HCEC 1CT (cell line): Measurements from ENCODE around the gene AHCTF1.
"Not testable (repeated sequence)": the region's sequence is repeated elsewhere in the genome, so short reads cannot be mapped to it uniquely, and the experiment has no call there.

Experiments used
- DNase-seq: peaks from one replicate; pipeline ENCODE4 v3.0.0-alpha.2; 2017

Gene AHCTF1

GRCh38 chr1:246916026-246916923 lies 15.5 kb downstream of the AHCTF1 start:
- not testable (repeated sequence) for DNase-seq

DNA sequence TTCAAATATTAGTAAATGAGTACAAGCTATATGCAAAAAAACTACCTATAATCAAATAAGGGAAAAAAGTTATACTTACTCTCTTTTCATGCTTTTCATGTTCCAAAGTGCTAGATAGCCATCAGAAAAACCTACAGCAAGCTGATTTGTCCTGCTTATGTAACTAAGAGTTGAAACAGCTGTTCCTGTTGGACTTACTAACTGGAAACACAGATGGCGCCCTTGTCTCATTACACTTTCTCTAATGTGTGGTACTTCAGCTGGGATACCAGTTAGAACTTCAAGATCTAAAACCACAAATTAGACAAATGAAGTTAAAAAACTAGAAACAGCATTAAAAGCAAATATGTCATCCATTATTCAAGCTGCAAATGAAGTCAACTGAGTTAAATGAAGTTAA lies 24.3 kb downstream of the AHCTF1 start:
- DNase-seq, result peak; percentile 59

DNA sequence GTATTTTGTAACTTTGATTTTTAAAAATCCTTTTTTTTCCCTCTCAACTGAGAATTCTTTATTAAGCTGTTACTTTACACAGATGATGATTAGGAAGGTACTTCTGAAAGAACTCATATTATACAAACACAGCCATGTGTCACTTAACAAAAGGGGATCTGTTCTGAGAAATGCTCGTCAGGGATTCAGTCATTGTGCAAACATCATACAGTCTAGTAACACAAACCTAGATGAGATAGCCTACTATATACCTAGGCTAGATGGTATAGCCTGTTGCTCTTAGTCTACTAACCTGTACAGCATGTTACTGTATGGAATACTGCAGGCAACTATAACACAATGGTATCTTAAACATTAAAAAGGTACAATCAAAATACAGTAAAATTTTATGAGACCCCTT lies 24.9 kb downstream of the AHCTF1 start:
- no peak for DNase-seq

- DNase-seq, result no peak
Observed at GRCh38 chr1:246901874-246902273, 29.9 kb downstream of the AHCTF1 start.

- no peak for DNase-seq
Observed at GRCh38 chr1:246897302-246897701, 34.4 kb downstream of the AHCTF1 start.

GRCh38 chr1:246893191-246893939 lies 38.4 kb downstream of the AHCTF1 start:
- DNase-seq, result no peak

DNA sequence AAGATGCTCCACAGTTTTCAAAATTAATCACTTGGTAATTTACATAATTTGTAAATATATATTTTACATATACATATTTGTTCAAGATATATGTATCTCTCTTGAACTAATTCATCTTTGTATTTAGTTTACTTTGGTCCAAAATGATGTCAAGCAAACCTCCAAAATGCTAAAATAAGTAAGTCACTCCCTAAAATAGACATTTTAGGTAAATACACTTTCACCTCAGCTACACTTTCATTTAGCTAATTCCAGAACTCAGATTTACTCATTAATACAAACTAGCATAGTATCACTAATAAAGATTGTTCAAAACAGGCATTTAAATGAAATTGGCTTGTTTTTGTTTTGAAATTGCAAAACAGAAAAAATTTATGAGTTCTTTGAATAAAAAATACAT lies 40.6 kb downstream of the AHCTF1 start:
- DNase-seq, result no peak

- DNase-seq, result no peak
Observed at GRCh38 chr1:246888522-246888921, 43.2 kb downstream of the AHCTF1 start.

DNA sequence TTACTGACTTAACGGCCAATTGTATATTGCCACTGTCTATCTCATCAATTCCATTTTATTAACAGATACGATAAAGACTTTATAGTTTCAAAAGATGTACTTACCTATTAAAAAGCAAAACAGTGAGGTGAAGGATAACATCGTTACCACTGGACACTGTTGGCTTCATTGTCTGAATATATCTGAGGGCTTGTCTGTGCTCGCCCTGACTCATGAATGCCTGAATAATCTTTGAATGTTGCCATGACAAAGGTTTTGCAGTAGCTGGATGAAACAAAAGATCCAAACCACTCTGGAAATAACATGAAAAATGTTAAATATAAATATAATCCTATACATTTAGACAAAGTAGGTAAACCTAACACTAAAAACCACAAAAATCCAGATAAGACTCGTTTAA lies 46.4 kb downstream of the AHCTF1 start:
- DNase-seq, result not testable (repeated sequence)

- no peak for DNase-seq
Observed at GRCh38 chr1:246878551-246878950, 53.2 kb downstream of the AHCTF1 start.

- DNase-seq, result no peak
Observed at GRCh38 chr1:246876431-246876830, 55.3 kb downstream of the AHCTF1 start.

DNA sequence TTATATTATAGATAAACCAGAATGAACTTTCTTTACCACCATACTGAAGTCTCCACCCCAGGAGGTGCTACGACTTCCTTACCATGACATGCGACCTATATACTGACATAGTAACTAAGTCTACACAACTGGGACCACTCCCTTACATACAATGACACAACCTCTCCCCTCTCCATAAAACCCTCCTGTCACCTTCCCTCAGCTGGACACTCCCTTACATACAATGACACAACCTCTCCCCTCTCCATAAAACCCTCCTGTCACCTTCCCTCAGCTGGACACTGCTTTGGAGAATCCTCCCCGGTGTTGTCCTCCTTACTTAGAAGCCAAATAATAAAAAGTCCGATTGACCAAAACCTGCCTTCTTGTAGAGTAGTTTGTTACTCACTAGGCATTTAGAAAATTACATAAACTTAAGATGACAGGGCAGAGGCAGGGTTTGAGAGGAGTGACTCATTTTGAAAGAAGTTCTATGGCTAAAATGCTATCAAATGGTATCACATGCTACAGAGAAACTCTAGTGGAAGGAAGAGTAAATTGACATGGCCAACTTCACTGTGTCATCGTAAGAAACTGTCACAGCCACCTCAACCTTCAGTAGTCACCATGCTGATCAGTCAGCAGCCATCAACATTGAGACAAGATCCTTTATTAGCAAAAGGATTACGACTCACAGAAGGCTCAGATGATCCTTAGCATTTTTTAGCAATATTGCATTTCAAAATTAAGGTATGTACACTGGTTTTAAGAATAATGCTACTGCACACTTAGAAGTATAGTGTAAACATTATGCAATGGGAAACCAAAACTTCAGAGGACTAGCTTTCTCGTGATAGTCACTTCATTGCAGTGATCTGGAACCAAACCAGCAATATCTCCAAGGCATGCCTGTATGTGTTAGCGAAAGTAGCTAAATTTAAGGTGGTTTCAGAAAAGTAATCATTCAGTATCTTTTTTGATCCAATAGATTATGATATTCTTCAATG lies 56.4 kb downstream of the AHCTF1 start:
- DNase-seq, result peak; percentile 87

GRCh38 chr1:246865921-246866320 lies 65.8 kb downstream of the AHCTF1 start:
- DNase-seq, result no peak

GRCh38 chr1:246863791-246864190 lies 68.0 kb downstream of the AHCTF1 start:
- DNase-seq, result not testable (repeated sequence)

DNA sequence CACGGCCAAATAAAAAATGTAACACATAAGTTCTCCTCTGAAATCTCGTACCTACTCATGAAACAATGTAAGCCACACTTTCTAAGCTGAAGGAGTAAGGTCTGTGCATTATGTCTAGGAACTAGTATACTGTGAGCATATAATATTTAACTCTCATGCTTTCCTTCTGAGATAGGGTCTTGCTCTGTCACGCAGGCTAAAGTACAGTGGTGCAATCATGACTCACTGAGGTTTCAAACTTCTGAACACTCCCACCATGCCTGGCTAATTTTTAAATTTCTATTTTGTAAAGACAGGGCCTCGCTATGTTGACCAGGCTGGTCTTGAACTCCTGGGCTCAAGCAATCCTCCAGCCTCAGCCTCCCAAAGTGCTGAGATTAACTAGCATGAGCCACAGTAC lies 71.3 kb downstream of the AHCTF1 start:
- no peak for DNase-seq

DNA sequence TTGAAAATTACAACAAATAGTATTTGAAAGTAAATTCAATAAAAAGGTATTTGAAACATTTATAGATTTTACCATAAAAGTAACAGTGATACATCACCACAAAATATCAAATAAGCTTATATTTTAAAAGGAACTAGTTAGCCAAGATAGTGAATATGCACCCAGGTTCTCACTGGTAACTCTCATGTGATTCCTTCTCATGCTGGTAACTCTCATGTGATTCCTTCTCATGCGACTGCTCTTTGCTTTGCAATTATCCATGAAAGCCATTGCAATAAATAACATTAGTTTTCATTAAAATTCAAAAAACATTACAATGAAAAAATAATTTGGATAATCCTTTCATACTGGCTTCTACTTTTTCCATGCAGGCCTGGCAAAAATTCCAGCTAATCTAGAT lies 75.4 kb downstream of the AHCTF1 start:
- DNase-seq, result no peak

- DNase-seq, result not testable (repeated sequence)
Observed at GRCh38 chr1:246850640-246851039, 81.1 kb downstream of the AHCTF1 start.

DNA sequence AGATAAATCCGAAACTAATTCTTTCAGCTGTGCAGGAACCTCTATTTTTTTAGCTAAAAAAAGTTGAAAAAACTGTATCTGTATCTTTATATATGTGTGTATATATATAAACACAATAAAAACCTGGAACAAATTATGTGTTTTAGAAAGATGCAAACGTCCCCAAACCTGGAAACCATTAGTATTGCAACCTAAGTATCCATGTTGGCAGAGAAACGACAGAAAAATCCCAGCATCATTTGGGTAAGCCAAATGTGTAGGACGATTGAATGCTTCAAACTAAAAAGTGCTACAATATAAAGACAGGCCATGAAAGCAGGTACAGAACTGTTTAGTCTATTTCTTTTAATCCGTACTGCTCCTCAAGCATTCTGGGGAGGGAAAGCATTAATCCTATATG lies 87.9 kb downstream of the AHCTF1 start:
- DNase-seq, result no peak

- not testable (repeated sequence) for DNase-seq
Observed at GRCh38 chr1:246840761-246841160, 91.0 kb downstream of the AHCTF1 start.

- DNase-seq, result no peak
Observed at GRCh38 chr1:246838118-246838456, 93.7 kb downstream of the AHCTF1 start.

DNA sequence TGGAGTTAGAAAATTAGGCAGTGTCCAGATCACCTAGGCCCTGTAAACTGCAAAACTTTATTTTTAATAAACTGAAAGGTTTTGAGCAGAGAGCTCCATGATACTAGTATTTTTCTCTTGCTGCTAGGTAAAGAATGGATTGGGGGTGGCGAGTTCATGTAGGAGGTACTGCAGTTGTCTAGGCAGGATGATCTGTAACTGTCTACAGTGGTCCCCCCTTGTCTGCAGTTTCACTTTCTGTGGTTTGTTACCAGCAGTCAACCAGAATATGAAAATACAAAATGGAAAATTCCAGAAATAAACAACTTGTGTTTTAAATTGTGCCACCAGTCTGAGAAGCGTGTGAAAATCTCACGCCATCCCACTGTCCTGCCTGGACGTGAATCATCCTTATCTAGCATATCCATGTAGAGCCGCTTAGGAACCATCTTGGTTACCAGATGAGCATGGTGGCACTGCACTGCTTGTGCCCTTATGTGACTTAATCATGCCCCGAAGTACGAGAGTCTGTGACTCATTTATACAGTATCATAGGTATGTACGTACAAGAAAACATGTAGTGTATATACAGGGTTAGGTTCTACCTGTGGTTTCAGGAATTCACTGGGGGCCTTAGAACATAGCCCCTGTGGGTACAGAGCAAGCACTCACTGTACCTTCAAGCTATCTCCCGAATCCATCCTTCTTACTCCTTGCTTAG lies 94.2 kb downstream of the AHCTF1 start:
- DNase-seq, result no peak
